GM21423 (cell line): ENCODE data around the gene ULBP1.
"Not testable (repeated sequence)": the region's sequence is repeated elsewhere in the genome, so short reads cannot be mapped to it uniquely, and the experiment has no call there.

Experiments used
- ATAC-seq: cut with Tn5 transposase; IDR thresholded peaks from one replicate; pipeline ENCODE4 v1.9.1; 2021; ENCODE audit warnings: mild to moderate bottlenecking, moderate library complexity; ENCODE audit not compliant: unreplicated experiment

The ULBP1 gene

GRCh38 chr6:149933036-149933435 is 30.7 kb upstream of the ULBP1 start:
- no peak for ATAC-seq

GRCh38 chr6:149933461-149933860 is 30.3 kb upstream of the ULBP1 start:
- ATAC-seq = no peak

GRCh38 chr6:149934249-149935156 is 29.2 kb upstream of the ULBP1 start:
- ATAC-seq = no peak

GRCh38 chr6:149935246-149935645 is 28.5 kb upstream of the ULBP1 start:
- ATAC-seq = no peak

- no peak for ATAC-seq
Observed at GRCh38 chr6:149935668-149936067, 28.1 kb upstream of the ULBP1 start.

- ATAC-seq = no peak
Observed at GRCh38 chr6:149936743-149937142, 27.0 kb upstream of the ULBP1 start.

GRCh38 chr6:149938013-149938570 is 25.7 kb upstream of the ULBP1 start:
- not testable (repeated sequence) for ATAC-seq

- ATAC-seq = peak; percentile 80
Observed at GRCh38 chr6:149938571-149939355, 25.0 kb upstream of the ULBP1 start.

GRCh38 chr6:149939356-149939648 is 24.4 kb upstream of the ULBP1 start:
- ATAC-seq = no peak

GRCh38 chr6:149939909-149940671 is 23.7 kb upstream of the ULBP1 start:
- no peak for ATAC-seq

- no peak for ATAC-seq
Observed at GRCh38 chr6:149940672-149940982, 23.1 kb upstream of the ULBP1 start.

- no peak for ATAC-seq
Observed at GRCh38 chr6:149941583-149942460, 21.9 kb upstream of the ULBP1 start, which contains the start of gene ULBP2. Gene ULBP2, plus strand, starts transcription at chr6:149942014. Its CDS starts 59 bp downstream, at chr6:149942073.

GRCh38 chr6:149942461-149942829 is 21.3 kb upstream of the ULBP1 start:
- ATAC-seq = no peak

GRCh38 chr6:149943321-149943720 is 20.4 kb upstream of the ULBP1 start:
- ATAC-seq = not testable (repeated sequence)

GRCh38 chr6:149945276-149945675 is 18.5 kb upstream of the ULBP1 start:
- not testable (repeated sequence) for ATAC-seq

- ATAC-seq = not testable (repeated sequence)
Observed at GRCh38 chr6:149946631-149947030, 17.1 kb upstream of the ULBP1 start.

GRCh38 chr6:149947533-149947932 is 16.2 kb upstream of the ULBP1 start:
- ATAC-seq = not testable (repeated sequence)

- no peak for ATAC-seq
Observed at GRCh38 chr6:149948011-149948410, 15.7 kb upstream of the ULBP1 start.

GRCh38 chr6:149948616-149949015 is 15.1 kb upstream of the ULBP1 start:
- no peak for ATAC-seq

- no peak for ATAC-seq
Observed at GRCh38 chr6:149950423-149950822, 13.3 kb upstream of the ULBP1 start.
